NCI-H226 (cell line): ENCODE measurements around the gene CTNNA3.

ENCODE experiments used
- DNase-seq: peaks from one replicate; pipeline ENCODE4 v3.0.0-alpha.2; 2015

The CTNNA3 gene

GRCh38 chr10:66625709-66626590 is 1070.0 kb downstream of the CTNNA3 start:
- no peak for DNase-seq

DNA sequence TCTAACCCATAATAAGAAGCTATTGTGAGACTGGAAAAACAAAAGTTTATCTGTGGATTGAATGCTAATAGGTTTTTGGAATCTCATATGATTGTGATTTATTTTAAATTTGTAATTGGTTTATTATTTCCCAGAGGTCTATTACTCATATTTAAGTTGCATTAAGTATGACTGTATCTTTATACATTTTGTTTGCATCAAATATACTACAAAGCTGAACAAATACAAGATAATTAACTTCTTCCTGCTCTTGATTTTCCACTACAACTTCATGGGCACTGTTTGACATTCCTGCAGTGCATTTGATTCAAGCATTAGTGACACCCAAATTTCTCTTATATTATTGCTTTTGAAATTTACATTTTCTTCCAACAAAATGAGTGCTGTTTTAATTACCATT is 1073.9 kb downstream of the CTNNA3 start:
- no peak for DNase-seq

DNA sequence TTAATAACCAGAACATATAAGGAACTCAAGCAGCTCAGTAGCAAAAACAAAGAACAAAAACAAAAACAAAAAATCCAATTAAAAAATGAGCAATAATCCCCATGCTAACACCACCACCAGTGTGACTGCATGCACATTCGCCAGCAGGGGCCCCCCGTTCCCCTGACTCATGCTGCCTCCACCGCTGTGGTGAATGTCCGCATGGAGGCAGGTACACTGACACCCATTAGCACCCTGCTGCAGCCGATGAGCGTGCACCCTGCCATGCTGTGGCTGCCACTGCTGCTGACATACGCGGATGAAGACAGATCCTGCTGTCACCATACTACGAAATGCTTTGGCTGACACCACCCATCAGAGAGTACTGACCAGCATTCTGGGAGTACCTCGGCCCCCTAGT is 1091.8 kb downstream of the CTNNA3 start:
- no peak for DNase-seq

DNA sequence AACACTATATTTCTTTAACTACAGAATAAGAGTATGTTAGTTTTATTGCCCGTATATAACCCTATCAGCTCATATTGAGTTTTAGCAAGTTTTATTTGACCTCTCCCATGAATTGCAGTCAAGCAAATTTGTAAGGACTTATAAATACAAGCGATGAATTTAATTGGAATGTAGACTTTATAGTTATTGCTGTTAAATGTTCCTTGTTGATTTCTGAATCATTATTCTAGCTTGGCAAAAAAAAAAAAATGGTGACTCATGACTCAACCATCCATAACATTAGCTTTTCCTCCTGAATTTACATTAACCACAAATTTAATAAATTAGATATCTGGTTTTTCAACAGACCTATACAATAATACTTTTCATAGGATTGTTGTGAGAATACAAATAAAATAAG is 1104.1 kb downstream of the CTNNA3 start:
- peak; percentile 17 for DNase-seq

DNA sequence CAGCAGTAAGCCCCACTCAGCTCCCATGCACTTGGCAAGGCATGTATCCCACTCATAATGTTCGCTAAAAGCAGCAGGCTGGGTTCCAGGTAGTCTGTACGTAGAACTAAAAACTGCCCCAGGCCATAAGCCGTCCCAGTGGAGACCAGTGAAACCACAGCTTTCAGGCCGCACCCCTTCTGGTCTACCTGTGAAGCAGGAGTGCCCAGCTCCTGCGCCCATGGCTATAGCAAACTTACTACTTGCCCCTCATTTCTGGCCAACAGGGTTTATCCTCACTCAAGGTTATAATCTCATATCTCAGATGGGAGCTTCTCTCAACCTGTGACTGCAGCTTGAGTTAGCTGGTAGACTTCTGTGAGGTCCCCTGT is 1108.3 kb downstream of the CTNNA3 start:
- DNase-seq: no peak

DNA sequence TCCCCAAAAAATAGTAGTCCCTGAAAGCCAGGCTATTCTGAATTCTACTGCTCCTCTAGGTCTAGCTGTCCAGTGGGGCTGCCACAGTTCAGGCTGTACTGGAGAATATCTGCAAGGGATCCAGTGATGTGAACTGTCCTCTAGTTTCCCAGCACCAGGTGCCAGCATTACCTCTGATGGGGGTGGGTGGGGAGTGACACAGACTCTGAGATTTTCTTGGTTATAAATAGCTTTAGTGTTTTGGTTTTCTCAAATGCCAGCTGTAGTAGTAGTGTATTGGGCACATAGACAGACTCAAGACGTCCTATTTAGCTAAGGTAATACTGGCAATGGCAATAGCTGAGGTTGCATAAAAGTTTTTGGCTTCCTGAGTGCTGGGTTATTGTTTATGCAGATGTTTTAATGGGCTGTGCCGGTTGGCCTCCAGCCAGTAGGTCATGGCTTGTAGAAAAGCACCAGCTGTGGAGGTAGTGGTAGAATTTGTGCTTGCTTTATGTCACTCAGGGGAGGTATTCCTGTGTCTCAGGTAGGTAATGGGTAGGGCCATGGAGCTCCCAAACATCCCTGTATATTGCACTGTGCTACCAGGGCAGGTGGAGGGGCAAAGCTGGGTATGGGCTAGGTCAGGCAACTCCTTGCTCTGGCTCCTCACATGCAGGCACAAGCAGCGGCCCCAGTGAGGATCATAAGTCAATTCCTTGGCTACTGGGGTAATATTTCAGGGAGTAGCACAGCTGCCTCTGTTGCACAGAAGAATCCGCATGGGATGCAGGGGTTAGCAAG is 1108.9 kb downstream of the CTNNA3 start:
- DNase-seq: no peak

GRCh38 chr10:66586073-66586472 is 1109.9 kb downstream of the CTNNA3 start:
- no peak for DNase-seq

GRCh38 chr10:66575251-66575855 is 1120.6 kb downstream of the CTNNA3 start:
- no peak for DNase-seq

GRCh38 chr10:66572700-66573099 is 1123.3 kb downstream of the CTNNA3 start:
- no peak for DNase-seq

GRCh38 chr10:66565999-66566398 is 1130.0 kb downstream of the CTNNA3 start:
- no peak for DNase-seq

GRCh38 chr10:66564287-66564686 is 1131.7 kb downstream of the CTNNA3 start:
- no peak for DNase-seq

DNA sequence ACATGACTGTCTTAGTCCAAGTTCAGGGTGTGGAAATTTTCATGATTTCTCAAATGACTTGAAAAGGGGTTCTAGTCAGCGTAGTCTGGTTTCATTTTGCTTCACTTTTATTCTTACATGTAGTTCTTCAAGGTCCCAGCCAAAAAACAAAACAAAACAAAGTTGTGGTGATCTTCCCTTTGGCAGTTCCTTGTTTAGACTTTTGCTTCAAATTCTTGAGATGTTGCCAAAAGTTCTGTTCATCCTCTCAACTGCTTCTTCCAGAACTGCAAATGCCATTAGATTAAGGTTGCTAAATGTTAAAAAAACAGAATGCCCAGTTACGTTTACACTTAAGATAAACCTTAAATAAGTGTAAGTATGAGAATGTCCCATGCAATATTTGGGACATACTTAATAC is 1140.9 kb downstream of the CTNNA3 start:
- DNase-seq: peak; percentile 3

GRCh38 chr10:66552331-66552730 is 1143.7 kb downstream of the CTNNA3 start:
- no peak for DNase-seq

GRCh38 chr10:66550351-66550750 is 1145.6 kb downstream of the CTNNA3 start:
- DNase-seq: no peak

DNA sequence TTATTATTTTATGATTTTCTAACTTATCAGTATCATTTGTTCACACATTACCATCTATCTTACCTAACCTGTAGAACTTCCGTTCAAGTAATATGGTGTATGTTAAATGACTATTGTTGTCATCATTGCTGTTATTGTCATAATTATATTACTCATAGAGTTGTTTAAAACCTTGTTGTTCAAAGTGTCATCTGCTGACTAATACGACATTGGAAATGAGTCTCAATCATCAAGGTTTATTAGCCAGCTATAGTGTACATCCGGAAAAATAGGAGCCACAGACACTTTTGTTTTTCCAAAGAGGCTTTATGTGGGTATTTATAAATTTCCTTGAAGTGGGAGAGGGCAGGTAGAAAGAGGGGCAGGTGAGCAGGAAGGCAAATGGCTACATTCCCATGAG is 1157.1 kb downstream of the CTNNA3 start:
- no peak for DNase-seq

DNA sequence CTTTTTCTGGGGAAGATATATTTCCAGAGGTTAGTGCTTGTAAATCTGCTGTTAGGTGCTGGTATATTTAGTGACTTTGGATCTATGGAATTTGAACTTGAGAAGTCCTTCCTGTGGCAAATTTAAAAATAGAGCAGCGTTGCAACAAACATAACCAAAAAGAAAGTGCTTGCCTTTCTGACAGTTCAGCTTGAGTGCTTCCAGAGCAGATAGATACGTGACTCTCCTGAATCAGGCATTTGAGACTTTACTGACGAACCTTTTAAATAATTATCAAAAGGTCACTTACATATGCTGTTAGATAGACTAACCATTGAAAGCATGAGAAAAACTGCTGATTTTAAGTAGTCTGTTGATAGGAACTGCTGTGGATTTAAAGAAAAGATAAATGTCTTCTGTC is 1157.6 kb downstream of the CTNNA3 start:
- DNase-seq: no peak

DNA sequence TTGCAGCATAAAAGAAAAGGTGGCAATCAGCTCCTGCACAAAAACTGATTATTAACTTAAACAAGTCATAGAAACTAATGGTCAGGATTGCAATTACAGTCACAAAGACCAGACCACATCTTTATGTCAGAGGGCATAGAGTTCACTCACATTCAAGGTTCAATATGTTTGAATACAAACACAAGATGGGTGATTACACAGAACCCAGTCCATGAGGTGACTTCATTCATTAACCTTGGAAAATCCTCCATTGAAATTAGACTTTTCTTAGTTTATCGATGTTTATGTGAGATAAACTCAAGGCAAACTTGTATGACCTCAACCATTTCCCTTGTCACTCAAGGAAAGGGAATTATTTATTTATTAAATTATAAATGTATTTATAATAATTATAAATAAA is 1158.8 kb downstream of the CTNNA3 start:
- DNase-seq: no peak

- no peak for DNase-seq
These were observed 1160.6 kb downstream of the CTNNA3 start for GRCh38 chr10:66535439-66535838.

- no peak for DNase-seq
These were observed 1161.1 kb downstream of the CTNNA3 start for GRCh38 chr10:66534866-66535265.

GRCh38 chr10:66521506-66521905 is 1174.5 kb downstream of the CTNNA3 start:
- no peak for DNase-seq

GRCh38 chr10:66519616-66520015 is 1176.4 kb downstream of the CTNNA3 start:
- no peak for DNase-seq

DNA sequence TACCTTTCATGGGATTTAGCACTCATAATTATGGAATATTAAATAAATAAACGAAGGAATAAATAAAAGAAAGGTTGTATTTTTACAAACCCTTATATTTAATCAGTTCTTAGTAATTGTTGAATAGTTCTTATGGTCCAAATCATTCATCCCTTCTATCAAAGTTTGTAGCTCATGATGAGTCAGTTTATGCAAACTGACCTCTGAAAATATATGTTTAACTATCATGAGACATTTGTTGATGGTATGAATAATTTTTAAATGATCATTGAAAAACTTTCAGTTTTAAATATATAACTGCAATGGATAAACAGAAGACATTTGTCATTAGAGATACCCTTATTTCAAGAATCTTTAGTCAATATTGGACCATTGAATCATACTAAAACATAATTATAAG is 1181.3 kb downstream of the CTNNA3 start:
- DNase-seq: no peak

DNA sequence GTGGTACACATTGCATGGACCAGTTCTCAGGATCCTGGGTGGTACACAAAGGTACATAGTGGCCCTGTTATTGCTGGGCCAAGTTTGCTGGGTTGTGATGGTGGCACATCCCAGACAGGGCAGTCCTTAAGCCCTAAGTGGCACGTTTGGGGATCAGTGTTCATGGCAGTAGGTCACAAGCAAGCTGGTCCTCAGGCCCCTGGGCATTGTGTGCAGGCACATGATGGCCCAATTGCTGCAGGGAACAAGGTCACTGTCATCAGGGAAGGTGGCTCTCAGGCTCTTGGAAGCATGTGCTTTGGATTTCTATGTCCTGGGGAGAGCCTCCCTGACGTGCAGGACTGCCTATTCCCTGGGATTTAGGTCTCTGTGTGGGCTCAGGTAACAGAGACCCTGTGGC is 1182.5 kb downstream of the CTNNA3 start:
- no peak for DNase-seq
